Retina (tissue), 1 donor: ENCODE measurements around the gene FTO.
A peak's percentile ranks its signal among the peaks of the same experiment; 100 is the strongest.

Experiments
- DNase-seq: peaks from one replicate; pipeline ENCODE4 v3.0.0-alpha.2; 2016

FTO gene

DNA sequence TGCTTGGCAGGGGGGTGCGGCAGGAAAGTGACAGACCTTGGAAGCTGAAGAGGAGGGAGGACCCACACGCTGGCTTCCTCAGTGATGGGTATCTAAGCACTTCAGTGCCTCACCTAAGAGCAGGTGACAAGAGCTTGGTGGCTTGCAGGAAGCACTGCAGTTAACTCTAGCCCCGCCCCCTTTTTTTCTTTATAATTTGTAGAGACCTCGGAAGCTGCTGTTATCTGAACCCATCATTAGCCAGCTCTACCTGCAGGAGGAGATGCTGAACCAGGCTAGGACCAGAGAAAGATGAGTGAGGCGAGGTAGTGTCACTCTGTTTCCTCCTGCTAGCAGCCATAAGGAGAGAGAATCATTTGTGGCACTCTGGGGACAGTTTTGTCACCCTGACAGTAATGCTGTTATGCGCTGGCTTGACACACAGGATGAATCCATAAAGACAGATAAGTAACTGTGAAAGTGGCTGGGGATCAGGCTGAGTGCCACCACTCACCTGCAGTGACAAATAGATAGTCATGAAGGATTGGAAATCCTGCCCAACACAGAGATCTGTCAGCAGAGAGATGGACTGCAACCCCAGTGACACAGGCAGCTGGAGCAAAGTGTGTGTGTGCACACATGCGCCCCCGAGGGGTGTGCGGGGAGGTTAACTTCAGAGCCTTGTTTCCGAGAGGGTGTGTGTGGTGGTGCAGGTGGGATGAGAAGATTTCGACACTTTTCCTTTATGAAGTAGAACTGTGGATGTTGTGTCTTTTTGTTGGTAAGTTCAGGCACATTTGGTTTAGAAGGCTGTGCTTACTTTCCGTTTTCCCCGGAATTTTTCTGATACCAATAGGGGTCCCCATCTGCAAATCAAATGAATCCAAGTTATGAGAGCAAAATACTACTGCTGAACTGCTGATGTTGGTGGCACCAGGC is 358.7 kb downstream of the FTO start:
- DNase-seq: peak; percentile 61

DNA sequence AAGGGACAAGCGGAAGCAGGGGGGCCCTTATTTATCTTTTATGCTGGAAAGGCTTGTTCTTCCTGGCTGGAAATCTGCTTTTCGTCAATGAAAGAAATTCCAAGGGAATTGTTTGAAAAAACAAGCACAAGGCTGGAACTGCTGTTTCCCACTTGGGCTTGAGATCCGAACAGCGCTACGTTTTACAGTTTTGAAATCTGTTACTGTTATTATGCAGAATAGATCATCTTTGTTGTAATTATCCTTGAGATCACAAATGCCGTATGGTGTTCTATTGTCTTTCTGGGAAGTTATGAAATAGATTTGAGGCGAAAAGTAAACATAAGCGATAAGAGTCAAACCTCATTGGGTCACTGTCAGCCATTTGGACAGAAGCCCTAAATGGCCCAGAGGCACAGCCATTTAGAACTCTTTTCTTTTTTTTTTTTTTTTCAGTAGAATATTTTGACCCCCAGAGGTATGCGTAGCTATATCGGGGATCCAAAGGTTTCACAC is 359.4 kb downstream of the FTO start:
- DNase-seq: no peak

DNA sequence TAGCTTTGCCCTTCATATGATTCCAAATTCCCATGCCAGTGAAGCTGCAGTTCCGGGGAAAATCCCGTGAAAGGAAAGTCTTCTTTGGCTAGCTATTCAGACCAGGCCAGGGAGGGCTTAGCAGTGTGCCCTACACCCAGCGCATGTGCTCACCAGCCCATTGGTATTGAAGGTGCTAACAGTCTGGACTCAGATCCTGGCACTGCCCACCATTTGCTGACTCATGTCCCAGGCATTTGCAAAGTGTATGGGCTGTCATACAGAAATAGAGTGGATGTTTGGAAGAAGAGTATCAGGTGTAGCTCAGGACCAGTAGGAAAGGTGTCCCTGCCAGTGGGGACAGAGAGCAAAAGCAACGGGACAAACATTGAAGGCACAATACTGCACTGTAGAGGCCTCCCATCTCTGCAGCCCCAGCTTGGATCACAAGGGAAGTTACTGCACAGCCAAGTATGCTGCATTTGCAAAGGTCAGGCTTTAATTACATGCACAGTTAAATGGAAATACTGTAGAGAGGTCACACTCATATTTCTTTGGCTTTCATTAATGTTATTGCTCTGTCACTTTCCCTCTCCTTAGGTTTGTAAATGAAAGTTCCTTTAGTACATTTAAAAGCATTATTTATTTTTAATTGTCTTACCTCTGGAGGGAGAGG is 362.6 kb downstream of the FTO start:
- DNase-seq: no peak

DNA sequence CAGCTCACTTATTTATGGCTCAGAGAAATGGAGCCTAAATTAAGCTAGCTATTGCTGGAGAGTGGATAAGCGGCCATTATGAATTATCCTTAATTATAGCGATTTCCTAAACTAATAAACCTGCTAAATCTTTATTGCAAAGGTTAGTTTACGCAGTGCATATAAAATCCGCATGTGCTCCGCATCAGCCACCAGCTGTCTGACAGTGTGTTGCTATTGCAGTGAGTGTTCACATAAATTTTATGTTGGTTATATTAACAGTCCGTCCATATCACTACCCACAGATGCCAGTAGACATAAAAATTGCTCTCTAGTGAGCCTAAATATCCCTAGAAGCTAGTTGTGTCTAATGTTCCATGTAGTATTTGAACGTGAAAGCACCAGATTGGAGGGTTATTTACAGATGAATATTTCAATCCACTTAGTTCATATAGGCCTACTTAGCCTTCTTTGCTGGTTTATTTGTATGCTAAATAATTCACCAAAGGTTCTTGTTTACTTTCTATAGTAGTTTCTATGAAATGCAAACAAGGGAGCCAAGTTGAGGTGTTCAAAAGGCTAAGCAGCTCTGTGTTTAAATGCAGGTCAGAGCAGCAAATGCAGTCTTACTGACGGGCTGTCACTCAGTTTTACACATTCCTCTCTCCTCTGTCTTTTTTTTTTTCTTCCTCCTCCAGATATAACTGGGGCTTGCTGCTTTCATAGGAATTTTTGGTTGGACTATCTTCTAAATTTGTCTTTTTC is 363.5 kb downstream of the FTO start:
- DNase-seq: no peak

DNA sequence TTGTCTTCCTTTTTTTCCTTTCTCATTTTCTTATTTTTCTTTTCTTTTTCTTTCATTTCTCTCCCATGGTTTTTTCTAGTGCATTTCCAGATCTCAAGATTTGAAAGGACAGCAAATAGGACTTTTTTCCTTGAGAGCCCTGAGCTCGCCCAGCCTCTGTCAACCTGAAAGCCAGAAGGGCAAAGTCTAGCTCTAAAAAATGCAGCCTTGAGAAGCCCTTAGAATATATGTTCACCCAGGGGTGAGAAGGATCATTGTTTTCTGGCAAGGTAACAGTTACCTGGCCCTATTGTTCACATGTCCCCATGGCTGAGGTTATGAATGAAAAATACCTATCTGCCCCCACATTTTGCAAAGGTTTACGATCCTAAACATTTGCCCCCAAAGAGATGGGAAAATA is 364.3 kb downstream of the FTO start:
- no peak for DNase-seq

DNA sequence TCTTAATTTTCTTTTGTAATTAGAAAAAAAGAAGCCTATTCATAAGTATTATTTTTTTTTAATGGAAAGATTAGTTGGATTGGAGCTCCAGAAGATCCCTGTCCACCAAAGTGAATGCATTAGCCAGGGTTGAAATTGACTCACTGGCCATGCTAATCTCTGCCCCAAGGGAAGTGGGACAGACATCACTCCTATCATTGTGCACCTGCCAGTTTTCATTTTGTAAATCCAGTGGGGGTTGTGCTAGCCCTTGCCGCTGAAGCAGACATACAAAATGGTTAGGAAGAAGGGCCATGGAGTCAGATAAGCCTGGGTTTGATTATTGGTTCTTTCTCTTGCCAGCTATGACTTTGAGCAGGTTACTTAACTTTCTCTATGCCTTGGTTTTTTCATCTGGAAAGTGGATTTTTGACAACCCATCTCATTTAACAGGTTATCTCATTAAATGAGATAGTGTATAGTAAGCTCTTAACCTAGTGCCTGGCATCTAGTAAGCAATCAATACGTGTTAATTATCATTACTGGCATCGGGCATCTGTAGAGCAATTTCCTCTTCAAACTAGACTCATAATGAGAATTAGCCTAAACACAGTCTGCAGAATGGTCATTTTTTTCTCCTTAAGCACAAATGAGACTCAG is 365.8 kb downstream of the FTO start:
- no peak for DNase-seq

DNA sequence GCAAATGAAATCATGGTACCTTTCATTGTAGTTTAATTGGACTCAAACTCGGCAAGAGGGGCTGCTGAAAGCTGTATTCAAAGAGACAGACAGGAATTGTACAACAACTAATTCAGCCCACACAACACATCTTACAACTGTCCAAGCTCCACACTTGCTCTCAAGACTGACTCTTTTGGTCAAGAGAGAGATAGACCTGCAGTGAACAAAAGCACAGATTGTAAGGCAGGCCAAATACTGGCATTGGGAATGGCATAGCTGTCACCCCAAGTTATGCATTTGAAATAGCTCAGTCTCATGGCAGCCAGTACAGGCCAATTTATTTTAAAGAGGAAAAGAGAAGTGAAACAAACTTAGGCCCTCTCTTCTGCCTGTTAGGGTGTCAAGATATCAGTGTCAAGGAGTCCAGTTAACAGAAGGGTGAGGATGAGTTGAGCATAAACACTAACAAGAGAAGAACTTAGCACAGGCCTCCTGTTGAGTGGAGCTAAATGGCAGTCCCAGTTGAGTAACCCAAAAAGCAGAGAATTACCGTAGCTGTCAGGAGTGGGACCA is 366.9 kb downstream of the FTO start:
- no peak for DNase-seq

DNA sequence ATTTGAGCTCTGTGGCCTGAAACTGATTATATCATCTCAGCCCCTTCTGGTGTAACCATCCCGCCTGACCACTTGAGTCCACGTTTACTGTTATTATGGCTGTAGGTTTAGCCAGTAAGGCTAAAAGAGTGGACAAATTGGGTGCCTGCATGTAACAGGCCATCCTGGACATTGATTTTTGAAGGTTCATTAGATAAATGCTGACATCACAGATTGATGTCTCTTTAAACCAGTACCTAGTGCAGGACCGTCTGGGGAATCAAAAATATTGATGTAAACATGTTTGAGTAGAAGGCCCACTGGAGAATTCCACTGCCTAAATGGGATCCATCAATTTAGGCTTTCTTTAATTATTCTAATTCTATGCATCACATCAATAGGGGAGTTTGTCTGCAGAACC is 367.6 kb downstream of the FTO start:
- no peak for DNase-seq

DNA sequence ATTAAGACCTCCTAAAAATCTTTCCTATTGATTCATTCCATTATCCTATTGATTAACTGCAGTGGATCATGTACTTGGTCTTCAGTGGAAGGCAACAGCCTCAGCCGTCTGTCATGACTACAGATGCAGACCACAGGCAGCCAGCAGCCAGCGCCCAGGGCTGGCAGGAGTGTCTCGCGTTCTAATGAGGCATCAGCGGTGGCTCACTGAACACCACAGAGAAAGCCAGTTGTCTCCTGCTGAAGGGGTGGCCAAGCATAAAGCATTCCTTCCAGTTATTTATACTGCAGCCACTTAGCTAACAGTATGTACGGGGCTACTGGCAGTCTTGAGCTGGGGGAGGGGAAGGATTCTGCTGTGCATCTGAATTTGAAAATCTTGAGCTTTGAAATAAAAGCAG is 368.3 kb downstream of the FTO start:
- peak; percentile 82 for DNase-seq

DNA sequence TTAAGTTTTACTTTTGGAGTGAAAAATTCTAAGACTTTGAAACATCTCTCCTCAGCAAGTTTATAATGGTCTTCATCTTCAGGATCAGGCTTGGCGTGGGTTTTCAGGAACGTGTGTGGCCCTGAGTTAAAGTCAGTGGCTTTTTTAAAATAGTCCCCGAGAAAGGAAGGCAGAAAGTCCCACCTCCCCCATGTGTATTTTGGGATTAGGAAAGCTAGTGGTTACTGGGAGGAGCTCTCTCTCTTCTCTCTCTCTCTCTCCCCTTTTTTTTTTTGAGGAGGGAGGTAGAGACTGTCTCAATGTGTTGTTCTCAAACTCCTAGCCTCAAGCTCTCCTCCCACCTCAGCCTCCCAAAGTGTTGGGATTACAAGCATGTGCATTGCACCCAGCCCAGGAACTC is 369.4 kb downstream of the FTO start:
- no peak for DNase-seq

DNA sequence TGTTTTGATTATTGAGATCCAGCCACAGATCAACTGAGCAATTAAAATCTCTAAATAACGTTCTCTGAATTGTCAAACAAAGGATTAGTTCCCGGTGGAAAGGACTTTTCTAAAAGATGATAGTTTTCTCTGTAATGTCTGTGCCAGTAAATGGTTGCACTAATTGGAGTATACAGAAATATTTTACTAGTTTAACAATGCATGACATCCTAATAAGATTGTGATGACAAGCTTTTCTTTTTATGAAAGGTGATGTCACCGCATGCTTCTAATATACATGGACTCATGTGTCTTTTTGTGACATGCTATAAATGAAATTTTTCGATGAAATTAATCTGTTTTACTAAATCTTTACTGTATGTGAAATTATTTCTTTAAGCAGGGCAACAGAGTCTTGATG is 371.5 kb downstream of the FTO start:
- no peak for DNase-seq

DNA sequence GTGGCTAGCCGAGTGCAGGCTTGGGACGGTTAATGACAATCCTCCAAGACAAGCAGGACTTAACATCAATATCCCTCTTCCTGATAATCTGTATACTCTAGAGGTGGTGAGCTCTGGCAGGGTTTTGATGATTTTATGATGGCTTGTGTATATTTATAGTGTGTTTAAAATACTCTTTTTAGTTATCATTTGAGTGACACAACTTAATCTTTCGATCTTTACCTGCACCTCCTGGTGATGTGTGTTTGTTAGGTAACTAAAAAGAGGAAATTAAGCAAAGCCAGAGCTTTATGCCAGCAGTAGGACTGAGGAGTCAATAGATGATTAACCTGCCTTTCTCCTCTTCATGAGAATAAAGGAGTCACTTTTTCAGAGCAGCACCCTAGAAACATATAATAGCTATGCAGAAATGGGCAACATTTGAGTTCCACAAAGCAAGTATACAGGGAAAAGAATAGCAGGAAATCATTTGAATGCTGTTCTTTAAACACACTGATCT is 372.1 kb downstream of the FTO start:
- no peak for DNase-seq

DNA sequence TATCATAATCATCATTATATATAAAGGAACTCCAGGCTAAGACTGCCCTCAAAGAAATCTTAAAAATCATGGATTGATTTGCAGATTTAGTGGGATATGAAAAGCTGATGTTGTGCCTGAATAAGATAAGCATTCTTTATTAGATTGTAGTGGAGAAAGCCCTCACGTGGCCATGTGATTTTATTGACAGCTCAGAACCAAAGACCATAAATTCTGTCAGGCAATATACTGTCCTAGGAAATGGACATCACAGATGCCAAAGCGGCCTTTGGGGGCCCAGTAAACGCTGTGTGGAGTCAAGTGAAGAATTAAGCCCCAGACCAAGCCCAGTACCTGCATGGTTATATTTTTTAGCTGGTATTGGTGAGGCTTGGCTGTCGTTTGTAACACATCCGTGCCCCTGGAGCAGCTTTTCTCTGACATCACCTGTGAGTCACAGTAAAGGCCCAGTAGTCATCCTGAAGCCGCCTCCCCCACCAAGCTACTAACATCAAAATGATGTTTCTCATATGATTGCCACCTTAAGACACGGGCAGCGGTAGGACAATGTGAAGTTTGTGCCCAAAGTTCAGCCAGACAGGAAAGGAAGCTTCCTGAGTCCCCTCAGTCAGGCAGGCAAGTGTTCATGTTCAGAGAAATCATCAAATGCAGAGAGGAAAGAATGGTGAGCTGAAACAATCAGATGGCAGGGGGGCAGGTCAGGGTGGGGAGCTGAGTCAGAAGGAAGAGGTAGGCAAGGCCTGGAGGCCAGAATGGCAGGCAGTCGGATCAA is 373.3 kb downstream of the FTO start:
- no peak for DNase-seq

DNA sequence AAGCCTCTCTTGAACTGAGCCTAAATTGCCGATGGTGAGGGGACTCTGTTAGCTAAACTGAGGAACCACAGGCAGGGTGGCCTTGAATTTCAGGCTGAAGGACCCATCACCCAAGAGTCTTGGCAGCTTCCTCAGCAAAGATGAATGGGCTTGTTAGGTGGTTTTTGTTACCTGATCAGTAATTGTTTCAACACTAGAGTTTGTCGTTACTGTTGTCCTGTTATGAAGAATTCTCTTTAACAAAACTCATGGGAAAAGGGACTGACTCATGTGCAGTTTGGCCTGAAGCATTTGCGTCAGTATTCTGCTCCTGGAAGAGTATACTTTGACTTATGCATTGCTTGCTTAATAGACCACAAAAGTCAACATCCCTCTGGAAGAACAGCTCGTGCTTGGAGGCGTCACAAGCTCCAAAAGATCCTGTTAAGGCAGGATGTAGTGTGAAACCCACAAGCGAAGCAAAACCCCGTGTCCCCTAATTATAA is 376.6 kb downstream of the FTO start:
- no peak for DNase-seq

DNA sequence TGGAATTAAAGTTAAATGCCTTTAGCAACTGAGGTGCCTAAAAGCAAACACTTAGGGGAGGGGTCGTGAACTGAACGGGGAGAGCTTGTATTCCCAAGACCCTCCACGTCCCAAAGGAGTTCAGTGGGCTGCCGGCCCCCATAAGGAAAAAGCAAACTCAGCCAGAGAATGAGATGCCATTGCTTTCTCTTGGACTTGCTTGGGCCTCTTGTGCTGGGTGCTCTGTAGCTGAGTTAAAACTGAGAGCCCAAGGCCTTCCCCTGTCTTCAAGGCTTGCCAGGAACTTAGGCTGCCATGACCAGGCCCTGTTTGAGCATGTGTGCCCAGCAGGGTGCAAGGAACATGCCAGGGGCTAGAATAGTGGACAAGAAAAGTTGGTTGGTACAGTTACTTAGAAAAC is 382.8 kb downstream of the FTO start:
- DNase-seq: no peak

DNA sequence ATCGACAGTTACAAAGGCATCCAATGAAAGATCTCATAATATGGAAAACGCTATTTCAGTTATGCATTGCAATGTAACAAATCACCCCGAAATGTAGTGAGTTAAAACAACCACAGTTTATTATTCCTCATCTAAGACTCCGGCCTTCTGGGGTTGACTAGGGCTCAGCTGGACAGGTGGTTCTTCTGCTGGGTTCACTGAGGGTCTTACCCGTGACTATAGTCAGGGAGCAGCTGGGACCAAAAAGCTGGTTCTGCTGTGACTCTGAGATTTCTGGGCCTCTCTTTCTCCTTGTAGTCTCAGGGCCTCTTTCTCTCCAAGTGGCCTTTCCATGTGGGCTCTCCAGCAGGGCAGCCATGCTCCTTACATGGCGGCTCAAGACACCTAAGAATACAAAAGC is 386.6 kb downstream of the FTO start:
- no peak for DNase-seq

DNA sequence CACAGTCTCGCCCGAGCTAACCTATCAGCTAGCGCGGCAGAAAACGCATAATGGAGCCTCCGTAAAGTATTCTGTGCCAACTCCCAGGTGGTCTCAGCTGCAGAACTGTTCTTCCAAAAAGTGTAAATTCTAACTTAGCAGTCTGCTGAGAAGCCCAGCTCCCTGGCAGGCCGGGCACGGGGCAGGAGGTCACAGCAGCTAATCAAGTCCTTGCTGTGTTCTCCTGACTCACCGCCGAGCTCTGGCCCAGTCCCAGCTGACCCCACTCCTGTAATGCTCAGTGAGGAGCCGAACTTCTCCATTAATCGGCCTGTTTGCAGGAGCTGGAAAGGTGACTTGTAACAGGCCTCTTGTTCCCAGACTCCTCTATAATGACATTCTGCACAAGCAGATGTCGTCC is 389.3 kb downstream of the FTO start:
- no peak for DNase-seq

DNA sequence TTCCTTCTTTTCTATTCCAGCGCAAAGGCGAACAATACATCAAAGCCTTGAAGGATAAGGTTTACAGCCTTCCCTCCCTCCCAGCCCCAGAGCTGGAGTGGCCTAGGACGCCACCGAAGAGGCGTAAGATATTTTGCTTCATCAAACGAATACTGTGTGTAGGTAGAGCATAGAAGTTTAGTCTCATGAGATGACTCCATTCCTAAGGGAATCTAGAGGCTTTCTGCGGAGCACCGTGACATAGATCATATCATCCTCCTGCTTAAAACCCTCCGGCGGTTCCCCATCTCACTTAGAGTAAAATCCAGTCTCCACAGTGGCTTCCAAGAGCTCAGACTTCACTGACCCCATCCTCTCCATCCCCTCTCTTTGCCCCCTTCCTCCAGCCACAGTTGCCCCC is 390.7 kb downstream of the FTO start:
- DNase-seq: no peak

DNA sequence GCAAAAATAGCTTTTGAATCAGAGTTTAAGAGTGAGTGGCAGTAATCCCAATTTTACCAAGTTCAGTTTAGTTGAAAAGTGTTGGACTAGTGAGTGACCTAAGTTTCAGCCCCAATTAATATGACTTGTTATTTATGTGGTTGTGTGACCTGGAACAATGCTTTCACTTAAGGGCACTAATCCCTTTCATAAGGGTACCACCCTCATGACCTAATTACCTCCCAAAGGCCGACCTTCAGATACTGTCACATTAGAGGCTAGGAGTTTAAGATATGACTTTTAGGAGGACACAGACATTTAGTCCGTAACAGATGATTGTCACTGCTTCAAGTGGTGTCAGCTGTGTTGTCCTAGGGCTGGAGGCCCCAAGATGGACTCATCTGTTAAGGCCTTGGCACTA is 392.7 kb downstream of the FTO start:
- DNase-seq: no peak

DNA sequence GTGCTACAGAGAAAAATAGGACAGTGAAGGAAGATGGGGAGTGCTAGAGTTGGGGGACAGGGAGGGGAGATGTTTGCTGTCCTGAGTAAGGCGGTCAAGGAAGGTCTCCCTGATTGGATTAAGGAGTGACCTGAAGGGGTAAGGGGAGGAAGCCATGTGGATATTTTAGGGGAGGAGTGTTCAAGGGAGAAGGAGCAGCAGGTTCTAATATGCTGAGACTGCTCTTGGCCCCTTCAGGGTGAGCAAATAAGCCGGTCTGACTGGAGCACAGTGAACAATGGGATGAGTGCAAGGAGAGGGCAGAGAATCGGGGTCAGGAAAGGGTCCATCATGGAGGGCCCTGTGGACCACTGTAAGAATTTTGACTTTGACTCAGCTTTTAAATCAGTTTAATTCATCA is 393.8 kb downstream of the FTO start:
- no peak for DNase-seq

DNA sequence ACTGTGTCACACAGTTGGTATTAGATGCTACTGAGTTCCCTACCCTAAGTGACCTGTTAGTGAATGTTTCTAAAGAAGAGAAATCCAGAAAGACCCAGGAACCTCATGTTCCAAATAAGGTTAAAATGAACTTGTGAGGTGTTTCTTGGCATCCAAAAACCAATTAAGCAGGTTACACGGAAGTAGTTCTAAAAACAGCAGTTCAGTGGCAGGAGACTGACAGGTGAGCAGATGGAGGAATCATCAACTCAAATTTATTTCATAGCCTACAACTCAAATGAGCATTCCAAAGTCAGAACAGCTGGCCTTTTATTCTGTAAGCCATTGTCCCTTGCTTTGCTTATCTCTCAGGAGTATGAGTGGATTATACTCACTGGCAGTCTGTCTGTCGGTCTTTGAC is 394.3 kb downstream of the FTO start:
- no peak for DNase-seq

DNA sequence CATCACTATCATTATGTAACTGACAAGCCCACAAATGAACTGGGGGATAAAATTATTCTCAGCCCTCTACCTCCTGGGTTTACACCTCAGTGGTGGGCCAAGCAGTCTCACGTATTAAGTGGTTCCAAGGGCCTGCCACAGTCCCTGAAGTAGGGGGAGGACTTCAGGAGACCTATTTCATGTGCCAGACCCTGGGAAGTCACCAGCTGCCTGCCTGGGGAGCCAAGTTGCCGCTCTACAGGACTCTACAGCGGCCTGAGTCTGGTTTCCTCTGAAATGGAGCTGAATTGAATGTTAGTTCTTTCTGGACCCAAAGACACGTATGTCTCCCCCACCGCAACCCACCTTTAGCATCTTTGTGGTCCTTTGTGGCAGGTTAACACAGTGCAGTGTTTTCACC is 395.7 kb downstream of the FTO start:
- no peak for DNase-seq
